Mammary epithelial cell (primary cell): ENCODE data around the gene DNAAF5.

ENCODE experiments used
- CTCF ChIP-seq, 2 donors: IDR thresholded peaks in 1 of 2; conservative IDR thresholded peaks in 1 of 2; 2 replicates each; pipeline ENCODE4 v1.5.1; 2011 to 2012; ENCODE audit warnings: inconsistent platforms in 2 of 2, low read length in 2 of 2, mild to moderate bottlenecking in 2 of 2, control low read depth in 1 of 2, low read depth in 1 of 2; ENCODE audit not compliant: insufficient read depth in 1 of 2; ENCODE audit errors: extremely low read depth in 1 of 2
- EZH2 ChIP-seq: IDR thresholded peaks from 2 replicates; pipeline ENCODE4 v1.6.1; 2012; ENCODE audit warnings: low read length, inconsistent platforms, borderline replicate concordance

- TF ChIP-seq CTCF (conservative IDR thresholded peaks at IDR 0.05 in 1 of 2, IDR thresholded peaks at IDR 0.05 in 1 of 2; ENCODE audit: extremely low read depth in 1 of 2, insufficient read depth in 1 of 2, low read depth in 1 of 2, low read length in 2 of 2) (no peak), EZH2 (no peak)
These were observed 6.1 kb downstream of the DNAAF5 start for GRCh38 chr7:732556-732955.
